Measurements from ENCODE around the gene OCA2.
"Not testable (repeated sequence)": the region's sequence is repeated elsewhere in the genome, so short reads cannot be mapped to it uniquely, and the experiment has no call there.

OCA2 gene

GRCh38 chr15:27774191-27774590 is 324.9 kb downstream of the OCA2 start:
- no peak for DNase-seq (ENCODE audit: low read depth in 3 of 3)

GRCh38 chr15:27771892-27772291 is 327.2 kb downstream of the OCA2 start:
- DNase-seq (ENCODE audit: low read depth in 3 of 3) = no peak

GRCh38 chr15:27770769-27771554 is 328.2 kb downstream of the OCA2 start:
- DNase-seq (ENCODE audit: low read depth in 3 of 3) = no peak

- no peak for DNase-seq (ENCODE audit: low read depth in 3 of 3)
Measured at GRCh38 chr15:27770086-27770607, 329.0 kb downstream of the OCA2 start.

GRCh38 chr15:27769652-27770051 is 329.5 kb downstream of the OCA2 start:
- DNase-seq (ENCODE audit: low read depth in 3 of 3) = no peak

- no peak for DNase-seq (ENCODE audit: low read depth in 3 of 3)
Measured at GRCh38 chr15:27768732-27769475, 330.2 kb downstream of the OCA2 start.

- no peak for DNase-seq (ENCODE audit: low read depth in 3 of 3)
Measured at GRCh38 chr15:27767918-27768640, 331.0 kb downstream of the OCA2 start.

- DNase-seq (ENCODE audit: low read depth in 3 of 3) = not testable (repeated sequence)
Measured at GRCh38 chr15:27767430-27767829, 331.7 kb downstream of the OCA2 start.

GRCh38 chr15:27764339-27764738 is 334.8 kb downstream of the OCA2 start:
- DNase-seq (ENCODE audit: low read depth in 3 of 3) = no peak

GRCh38 chr15:27763514-27763913 is 335.6 kb downstream of the OCA2 start:
- DNase-seq (ENCODE audit: low read depth in 3 of 3) = no peak

- DNase-seq (ENCODE audit: low read depth in 3 of 3) = no peak
Measured at GRCh38 chr15:27762471-27762870, 336.6 kb downstream of the OCA2 start.

- DNase-seq (ENCODE audit: low read depth in 3 of 3) = no peak
Measured at GRCh38 chr15:27757052-27757451, 342.1 kb downstream of the OCA2 start.

GRCh38 chr15:27752691-27753090 is 346.4 kb downstream of the OCA2 start:
- no peak for DNase-seq (ENCODE audit: low read depth in 3 of 3)

- no peak for DNase-seq (ENCODE audit: low read depth in 3 of 3)
Measured at GRCh38 chr15:27747997-27748396, 351.1 kb downstream of the OCA2 start.

GRCh38 chr15:27746401-27746955 is 352.6 kb downstream of the OCA2 start:
- no peak for DNase-seq (ENCODE audit: low read depth in 3 of 3)

GRCh38 chr15:27744641-27745040 is 354.5 kb downstream of the OCA2 start:
- no peak for DNase-seq (ENCODE audit: low read depth in 3 of 3)

GRCh38 chr15:27743638-27744037 is 355.5 kb downstream of the OCA2 start:
- no peak for DNase-seq (ENCODE audit: low read depth in 3 of 3)

- no peak for DNase-seq (ENCODE audit: low read depth in 3 of 3)
Measured at GRCh38 chr15:27742751-27743477, 356.2 kb downstream of the OCA2 start.

GRCh38 chr15:27741226-27741860 is 357.8 kb downstream of the OCA2 start:
- no peak for DNase-seq (ENCODE audit: low read depth in 3 of 3)

- DNase-seq (ENCODE audit: low read depth in 3 of 3) = no peak
Measured at GRCh38 chr15:27734785-27735495, 364.2 kb downstream of the OCA2 start.

Measured in stimulated activated CD4-positive, alpha-beta T cell treated with anti-CD3 and anti-CD28 coated beads, TNF-alpha, amount 100 ng/mL, for 24 hours (primary cell).